Measurements from ENCODE around the gene RBP7.

The RBP7 gene

GRCh38 chr1:10032590-10033358 is 35.7 kb downstream of the RBP7 start, which contains the start of gene UBE4B:
Gene UBE4B (plus strand): TSS chr1:10032958. CDS start chr1:10033671, 713 bp downstream.
- peak; percentile 86 to 95 for DNase-seq

- DNase-seq: peak; percentile 12 to 24
Observed at GRCh38 chr1:10033359-10033845, 36.4 kb downstream of the RBP7 start.

DNA sequence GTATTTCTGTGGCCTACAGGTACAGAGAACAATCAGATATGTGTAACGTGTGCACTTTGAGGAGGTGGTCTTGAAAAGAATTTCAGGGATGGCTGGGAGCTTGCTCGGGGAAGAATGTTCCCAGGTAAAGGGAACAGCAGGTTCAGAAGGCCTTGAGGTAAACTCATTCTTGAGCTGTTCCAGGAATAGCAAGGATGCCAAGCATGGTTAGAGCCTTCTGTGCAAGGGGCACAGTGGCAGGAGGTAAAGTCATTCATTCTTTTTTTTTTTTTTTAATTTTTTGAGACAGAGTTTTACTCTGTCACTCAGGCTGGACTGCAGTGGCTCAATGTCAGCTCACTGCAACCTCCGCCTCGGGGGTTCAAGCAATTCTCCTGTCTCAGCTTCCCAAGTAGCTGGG is 45.7 kb downstream of the RBP7 start:
- no peak for DNase-seq

DNA sequence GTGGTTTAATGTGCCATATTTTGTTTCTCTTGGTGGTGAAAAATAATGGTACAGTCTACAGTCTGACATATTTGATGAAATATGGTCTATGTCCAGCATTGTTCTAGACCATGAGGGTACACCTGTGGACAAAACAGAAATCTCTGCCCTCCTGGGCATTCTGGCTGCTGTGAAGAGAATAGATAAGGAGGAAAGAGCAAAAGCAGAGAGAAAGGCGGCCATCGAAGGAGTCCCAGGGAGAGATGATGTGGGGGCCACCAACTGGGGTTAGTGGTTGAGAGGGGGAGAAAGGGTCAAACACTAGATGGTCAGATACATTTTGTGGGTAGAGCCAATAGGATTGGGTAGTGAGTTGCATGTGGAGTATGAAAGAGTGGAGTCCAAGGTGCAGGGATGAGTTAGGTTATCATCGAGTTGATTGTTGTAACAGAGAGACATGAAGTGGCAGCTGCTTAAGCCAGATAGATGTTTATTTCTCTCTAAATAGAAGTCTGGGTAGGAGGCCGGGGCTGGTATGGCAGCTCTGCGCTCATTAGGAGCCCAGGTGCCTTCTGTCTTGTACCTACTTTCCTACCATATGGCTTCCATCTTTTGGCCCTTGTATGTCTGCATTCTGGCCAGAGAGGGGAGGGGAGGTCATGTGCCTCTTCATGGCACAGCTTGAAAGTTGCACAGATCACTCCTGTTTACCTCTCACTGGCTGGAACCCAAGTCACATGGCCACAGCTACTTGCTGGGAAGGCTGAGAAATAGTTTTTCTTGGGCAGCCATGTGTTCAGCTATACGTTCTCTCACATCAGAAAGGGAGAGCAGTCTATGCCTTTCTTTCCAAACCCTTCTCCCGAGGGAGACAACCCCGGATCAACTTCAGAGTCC is 48.7 kb downstream of the RBP7 start:
- DNase-seq: no peak

DNA sequence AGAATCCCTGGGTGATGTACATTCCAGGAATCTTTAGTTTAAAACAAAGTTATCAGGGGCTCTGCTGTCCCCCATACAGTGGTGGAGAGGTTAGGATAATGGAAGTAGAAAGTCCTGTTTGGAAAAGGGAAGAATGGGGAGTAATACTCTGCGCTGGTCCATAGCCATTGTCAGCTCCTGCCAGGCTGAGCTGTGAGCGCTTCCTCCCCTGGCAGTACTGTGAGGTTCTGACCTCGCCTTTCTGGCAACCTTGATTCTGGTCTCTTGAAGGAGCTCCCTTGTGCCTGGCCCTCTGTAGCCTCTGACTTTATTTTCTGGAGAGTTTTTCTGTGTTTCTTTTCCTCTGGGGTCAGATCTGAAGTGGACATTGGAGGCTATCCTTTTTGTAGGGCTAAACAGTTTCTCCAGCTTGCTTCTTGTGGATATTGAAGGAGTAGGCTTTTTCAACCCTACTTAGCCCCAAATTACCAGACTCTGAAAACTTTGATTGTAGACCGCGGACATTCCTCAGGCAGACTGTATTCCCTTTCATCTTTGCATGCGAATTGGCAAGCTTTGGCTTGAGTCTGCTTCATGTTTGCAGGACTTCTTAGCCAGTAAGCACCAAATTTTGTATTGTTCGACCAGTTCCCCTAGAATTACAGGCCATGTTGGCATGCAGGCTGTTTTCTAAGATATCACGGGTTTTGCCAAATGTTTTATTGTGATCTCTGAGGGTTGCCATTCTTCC is 49.5 kb downstream of the RBP7 start:
- no peak for DNase-seq

DNA sequence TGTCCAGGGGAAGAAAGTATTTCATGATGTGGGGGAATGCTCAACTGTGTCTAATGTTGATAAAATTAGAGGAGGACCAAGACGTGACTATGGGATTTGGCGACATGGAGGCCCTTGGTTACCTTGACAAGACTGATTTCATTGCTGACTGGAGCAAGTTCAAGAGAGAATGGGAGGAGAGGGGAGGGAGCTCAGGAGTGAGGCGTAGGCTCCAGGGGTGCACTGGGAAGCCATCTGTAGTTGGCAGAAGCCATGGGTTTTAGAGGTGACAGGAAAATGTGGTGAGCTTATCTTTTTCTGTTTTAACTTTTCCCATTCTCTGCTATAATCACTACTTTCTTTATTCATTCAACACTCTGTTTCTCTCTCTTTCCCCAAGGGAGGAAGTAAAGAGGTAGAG is 51.6 kb downstream of the RBP7 start:
- DNase-seq: no peak

- no peak for DNase-seq
Observed at GRCh38 chr1:10050611-10051010, 53.6 kb downstream of the RBP7 start.

- DNase-seq: no peak
Observed at GRCh38 chr1:10051656-10052055, 54.6 kb downstream of the RBP7 start.

GRCh38 chr1:10052347-10052746 is 55.3 kb downstream of the RBP7 start:
- DNase-seq: no peak

GRCh38 chr1:10054465-10054864 is 57.4 kb downstream of the RBP7 start:
- no peak for DNase-seq

- DNase-seq: no peak
Observed at GRCh38 chr1:10056599-10056987, 59.6 kb downstream of the RBP7 start.

- no peak for DNase-seq
Observed at GRCh38 chr1:10057343-10057742, 60.3 kb downstream of the RBP7 start.

- DNase-seq: no peak
Observed at GRCh38 chr1:10057796-10058195, 60.8 kb downstream of the RBP7 start.

DNA sequence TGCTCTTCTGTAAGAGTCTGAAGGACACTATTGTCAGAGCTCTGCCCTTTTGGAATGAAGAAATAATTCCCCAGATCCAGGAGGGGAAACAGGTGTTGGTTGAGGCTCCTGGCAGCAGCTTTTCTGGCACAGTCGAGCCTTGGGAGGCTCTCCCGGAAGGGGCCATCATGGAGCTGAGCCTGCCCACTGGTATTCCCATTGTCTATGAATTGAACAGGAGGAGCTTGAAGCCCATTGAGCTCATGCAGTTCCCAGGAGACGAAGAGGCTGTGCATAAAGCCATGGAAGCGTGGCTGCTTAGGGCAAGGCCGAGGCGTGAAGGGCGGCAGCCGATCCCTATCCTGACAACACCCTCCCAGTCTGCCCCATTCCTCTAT is 62.3 kb downstream of the RBP7 start:
- DNase-seq: no peak

DNA sequence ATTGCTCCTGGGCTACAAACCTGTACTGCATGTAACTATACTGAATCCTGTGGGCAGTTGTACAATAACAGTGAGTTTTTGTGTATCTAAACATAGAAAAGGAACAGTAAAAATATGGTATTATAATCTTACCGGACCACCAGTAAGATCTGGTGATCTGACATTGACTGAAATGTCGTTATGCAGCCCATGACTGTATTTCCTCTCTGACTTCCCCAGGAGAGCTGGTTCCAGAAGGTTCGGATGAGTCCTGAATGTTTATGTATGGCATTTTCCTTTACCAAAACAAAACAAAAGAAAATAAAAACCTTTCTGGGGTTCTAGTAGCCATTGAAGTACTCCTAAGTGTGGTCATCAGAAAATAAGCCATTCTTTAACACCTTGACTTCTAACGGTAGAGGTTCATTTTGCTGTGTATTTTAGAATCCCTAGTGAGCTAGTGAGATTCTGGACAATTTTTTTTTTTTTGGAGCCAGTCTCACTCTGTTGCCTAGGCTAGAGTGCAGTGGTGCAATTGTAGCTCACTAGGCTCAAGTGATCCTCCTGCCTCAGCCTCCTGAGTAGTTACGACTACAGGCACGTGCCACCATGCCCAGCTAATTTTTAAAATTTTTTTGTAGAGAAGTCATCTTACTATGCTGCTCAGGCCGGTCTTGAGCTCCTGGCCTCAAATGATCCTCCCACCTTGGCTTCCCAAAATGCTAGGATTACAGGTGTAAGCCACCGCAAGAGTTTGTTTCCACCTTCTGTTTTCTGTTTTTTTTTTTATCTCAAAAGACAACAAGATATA is 63.5 kb downstream of the RBP7 start:
- no peak for DNase-seq

DNA sequence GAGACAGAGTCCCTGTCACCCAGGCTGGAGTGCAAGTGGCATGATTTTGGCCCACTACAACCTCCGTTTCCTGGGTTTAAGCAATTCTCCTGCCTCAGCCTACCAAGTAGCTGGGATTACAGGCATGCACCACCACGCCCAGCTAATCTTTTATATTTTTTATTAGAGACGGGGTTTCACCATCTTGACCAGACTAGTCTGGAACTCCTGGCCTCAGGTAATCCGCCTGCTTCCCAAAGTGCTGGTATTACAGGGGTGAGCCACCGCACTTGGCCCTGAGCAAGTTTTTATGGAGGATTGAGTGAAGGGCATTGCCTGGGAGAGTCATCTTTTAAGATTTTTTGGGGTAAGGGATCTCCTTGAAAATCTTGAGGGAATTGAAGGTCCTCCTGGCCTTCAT is 64.2 kb downstream of the RBP7 start:
- DNase-seq: no peak

DNA sequence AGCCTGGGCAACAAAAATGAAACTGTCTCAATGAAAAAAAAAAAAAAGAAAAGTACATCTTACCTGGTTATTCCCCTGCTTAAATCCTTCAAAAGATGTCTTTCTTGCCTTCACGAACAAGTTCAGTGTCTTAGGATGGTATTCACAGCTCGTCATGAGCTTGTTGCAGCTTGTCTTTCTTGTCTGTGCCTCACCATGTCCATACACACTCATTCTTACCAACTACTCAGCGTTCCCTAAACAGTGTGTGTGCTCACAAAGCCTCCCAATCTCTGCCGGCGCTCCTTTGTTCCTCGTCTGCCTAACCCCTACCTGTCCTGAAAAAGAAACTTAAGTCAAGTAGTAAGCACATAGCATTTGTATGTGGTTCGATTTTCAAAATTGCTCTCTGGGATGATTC is 66.8 kb downstream of the RBP7 start:
- DNase-seq: no peak

DNA sequence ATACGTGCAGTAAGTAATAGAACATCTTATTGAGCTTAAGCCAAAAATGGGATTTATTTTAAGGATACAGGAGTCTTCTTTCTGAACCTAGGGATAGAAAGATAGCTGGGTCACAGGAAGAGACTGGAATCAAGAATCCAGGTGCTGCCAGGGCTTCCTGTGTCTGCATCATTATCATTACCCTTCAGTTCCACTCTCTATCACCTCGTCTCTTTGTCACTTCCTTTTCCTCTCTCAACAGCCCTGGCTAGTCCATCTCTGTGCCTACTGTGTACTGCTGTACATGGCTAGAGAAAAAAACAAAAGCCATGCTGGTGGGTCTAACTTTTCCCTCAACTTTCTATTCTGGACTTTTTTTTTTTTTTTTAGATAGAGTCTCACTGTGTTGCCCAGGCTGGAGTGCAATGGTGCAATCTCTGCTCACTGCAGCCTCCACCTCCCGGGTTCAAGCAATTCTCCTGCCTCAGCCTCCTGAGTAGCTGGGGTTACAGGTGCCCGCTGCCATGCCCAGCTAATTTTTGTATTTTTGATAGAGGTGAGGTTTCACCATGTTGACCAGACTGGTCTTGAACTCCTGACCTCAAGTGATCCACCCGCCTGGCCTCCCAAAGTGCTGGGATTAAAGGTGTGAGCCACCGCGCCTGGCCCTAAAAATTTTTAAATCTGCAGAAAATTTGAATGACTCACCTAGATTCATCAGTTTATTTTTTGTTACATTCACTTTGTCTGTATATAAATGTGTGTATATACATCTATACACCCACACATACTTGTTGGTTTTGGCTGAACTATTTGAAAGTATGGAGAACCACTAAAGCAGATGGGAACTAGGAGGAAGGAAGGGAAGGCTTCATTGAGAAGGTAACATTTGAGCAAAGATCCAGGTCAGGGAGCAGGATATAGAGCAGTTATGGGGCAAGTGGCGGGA is 67.7 kb downstream of the RBP7 start:
- no peak for DNase-seq

GRCh38 chr1:10065344-10065685 is 68.3 kb downstream of the RBP7 start:
- no peak for DNase-seq
